Subcutaneous adipose tissue (tissue), 4 donors: ENCODE results near the gene CAMTA1. TPM values are rescaled to one million over a fixed set of nuclear protein-coding genes. Genes with fewer than 3 reads are reported as not detected.

Experiments used
- CTCF ChIP-seq: fragments of 450-650 bp; IDR thresholded peaks from one replicate; pipeline ENCODE4 v1.5.1; 2016; ENCODE audit warnings: low read depth, mild to moderate bottlenecking, control low read depth, antibody characterized with exemption, moderate library complexity
- total RNA-seq, 4 donors: library from RNA; depleted of rRNA; stranded (reverse); fragments of >200 nt; gene quantifications; one replicate each; pipeline ENCODE4 v1.1.0, GENCODE V29; 2016

CAMTA1 gene
- total RNA-seq, 4 donors from 2014 or later, result 58.6 to 82.5 (median 78.0) TPM

GRCh38 chr1:7278827-7279765 lies 493.8 kb downstream of the CAMTA1 start:
- TF ChIP-seq CTCF, result no peak

GRCh38 chr1:7279769-7280168 lies 494.5 kb downstream of the CAMTA1 start:
- TF ChIP-seq CTCF, result no peak

GRCh38 chr1:7280347-7280960 lies 495.2 kb downstream of the CAMTA1 start:
- no peak for TF ChIP-seq CTCF

- no peak for TF ChIP-seq CTCF
Observed at GRCh38 chr1:7281821-7282220, 496.6 kb downstream of the CAMTA1 start.

GRCh38 chr1:7284839-7285435 lies 499.7 kb downstream of the CAMTA1 start:
- TF ChIP-seq CTCF, result no peak

GRCh38 chr1:7285856-7286454 lies 500.7 kb downstream of the CAMTA1 start:
- no peak for TF ChIP-seq CTCF

- TF ChIP-seq CTCF, result no peak
Observed at GRCh38 chr1:7287013-7287412, 501.8 kb downstream of the CAMTA1 start.
